GM18498 (cell line): ENCODE data around the gene GPR63.

Experiments
- ATAC-seq: cut with Tn5 transposase; IDR thresholded peaks from one replicate; pipeline ENCODE4 v1.9.1; 2021; ENCODE audit warnings: mild to moderate bottlenecking, moderate library complexity; ENCODE audit not compliant: unreplicated experiment

The GPR63 gene

GRCh38 chr6:96837081-96837971 is at the start of gene GPR63:
Gene GPR63, minus strand, starts transcription at chr6:96837477. Its CDS starts 37,746 bp downstream, at chr6:96799731.
- ATAC-seq = peak; percentile 96

- no peak for ATAC-seq
Observed at GRCh38 chr6:96886519-96886918, 49.2 kb upstream of the GPR63 start.

GRCh38 chr6:96885187-96885631 is 47.9 kb upstream of the GPR63 start:
- ATAC-seq = peak; percentile 95

GRCh38 chr6:96878143-96878542 is 40.9 kb upstream of the GPR63 start:
- ATAC-seq = no peak

GRCh38 chr6:96876886-96877545 is 39.7 kb upstream of the GPR63 start:
- ATAC-seq = no peak

GRCh38 chr6:96872976-96873375 is 35.7 kb upstream of the GPR63 start:
- no peak for ATAC-seq

- ATAC-seq = no peak
Observed at GRCh38 chr6:96865055-96865405, 27.8 kb upstream of the GPR63 start.

- no peak for ATAC-seq
Observed at GRCh38 chr6:96864216-96865054, 27.2 kb upstream of the GPR63 start.

GRCh38 chr6:96862560-96862959 is 25.3 kb upstream of the GPR63 start:
- no peak for ATAC-seq

- ATAC-seq = no peak
Observed at GRCh38 chr6:96861588-96861987, 24.3 kb upstream of the GPR63 start.

- no peak for ATAC-seq
Observed at GRCh38 chr6:96856856-96857255, 19.6 kb upstream of the GPR63 start.

GRCh38 chr6:96853083-96853482 is 15.8 kb upstream of the GPR63 start:
- ATAC-seq = no peak

- no peak for ATAC-seq
Observed at GRCh38 chr6:96852605-96853004, 15.3 kb upstream of the GPR63 start.

- ATAC-seq = no peak
Observed at GRCh38 chr6:96851858-96852257, 14.6 kb upstream of the GPR63 start.

- ATAC-seq = no peak
Observed at GRCh38 chr6:96849615-96850014, 12.3 kb upstream of the GPR63 start.

GRCh38 chr6:96844530-96844929 is 7.3 kb upstream of the GPR63 start:
- ATAC-seq = no peak

GRCh38 chr6:96841345-96841744 is 4.1 kb upstream of the GPR63 start:
- no peak for ATAC-seq

GRCh38 chr6:96836631-96837080 is 621 bp downstream of the GPR63 start:
- peak; percentile 4 for ATAC-seq

GRCh38 chr6:96834070-96834469 is 3.2 kb downstream of the GPR63 start:
- ATAC-seq = no peak

- no peak for ATAC-seq
Observed at GRCh38 chr6:96832780-96833179, 4.5 kb downstream of the GPR63 start.

GRCh38 chr6:96826865-96827264 is 10.4 kb downstream of the GPR63 start:
- ATAC-seq = no peak
